ENCODE data around the gene JPH4. TPM values are rescaled to one million over a fixed set of nuclear protein-coding genes. Genes with fewer than 3 reads are reported as not detected.

The JPH4 gene
- total and polyA plus RNA-seq, 2 experiments from 2014 or later = not detected

DNA sequence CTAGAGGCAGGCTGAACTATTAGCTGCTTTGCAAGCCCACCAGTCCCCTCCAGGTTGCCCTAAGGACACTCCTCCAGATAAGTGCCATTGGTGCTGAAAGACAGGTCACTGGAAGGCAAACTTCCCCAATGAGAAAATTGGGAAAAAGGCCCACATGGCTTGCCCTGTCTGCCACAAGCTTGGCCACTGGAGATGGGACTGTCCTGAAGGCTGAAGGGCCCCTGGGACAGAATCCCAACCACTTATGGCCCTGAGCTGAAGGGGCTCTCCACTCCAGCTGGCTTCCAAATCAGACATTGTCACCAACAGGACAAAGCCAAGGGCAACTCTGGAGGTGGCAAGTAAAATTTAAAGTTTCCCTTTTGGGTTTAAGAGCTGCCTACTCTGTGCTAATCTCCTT, 45.4 kb upstream of the JPH4 start:
- Histone ChIP-seq H3K27me3 (replicated peaks; ENCODE audit: insufficient read depth) (no peaks in the 10 kb centered on the region), H3K4me3 (no peak overlapping the region), H2AFZ (no peak overlapping the region), H3K9ac (no peak overlapping the region), H3K9me3 (ENCODE audit: low read depth) (no peaks in the 10 kb centered on the region), H3K4me2 (ENCODE audit: unreplicated experiment) (no peak overlapping the region), H3K79me2 (ENCODE audit: insufficient read depth) (no peaks in the 10 kb centered on the region), H3K36me3 (ENCODE audit: low read depth) (no peaks in the 10 kb centered on the region), H3K4me1 (ENCODE audit: insufficient read depth) (no peaks in the 10 kb centered on the region), H3F3A (ENCODE audit: insufficient read depth) (no peaks in the 10 kb centered on the region), H3K27ac (no peak overlapping the region), H3K9me2 (ENCODE audit: insufficient read depth) (no peaks in the 10 kb centered on the region), H4K20me1 (ENCODE audit: insufficient read depth) (no peaks in the 10 kb centered on the region)
- in situ Hi-C loops (cut with MboI) = no loop called here
- DNase-seq = no peak
- TF ChIP-seq EZH2 (IDR thresholded peaks at IDR 0.05; ENCODE audit: insufficient read depth, poor library complexity, severe bottlenecking) = no peak
- TF ChIP-seq EZH2phosphoT487 (IDR thresholded peaks at IDR 0.05; ENCODE audit: insufficient read depth, low read depth) = no peak

DNA sequence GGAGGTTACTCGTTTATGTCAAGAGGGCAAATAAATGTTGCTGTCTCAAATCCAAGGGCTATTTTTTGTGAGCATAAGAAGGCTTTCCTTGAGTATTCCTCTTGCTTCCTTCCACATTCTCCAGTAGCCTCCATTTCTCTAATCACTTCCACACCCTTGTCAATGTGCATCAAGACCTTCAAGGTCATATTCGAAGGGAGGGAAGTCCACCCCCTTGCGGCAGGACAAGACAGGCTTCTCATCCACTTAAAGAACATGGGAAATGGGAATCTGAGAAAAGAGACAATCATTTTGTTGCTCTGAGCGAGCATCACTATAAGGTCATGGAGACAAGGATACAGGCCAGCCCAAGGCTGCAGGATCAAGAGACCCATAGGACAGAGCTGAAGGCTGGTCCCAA, 44.4 kb upstream of the JPH4 start:
- H3K79me2 ChIP-seq (ENCODE audit: insufficient read depth) = no peaks in the 10 kb centered on the region
- no peaks in the 10 kb centered on the region for H3K4me1 ChIP-seq (ENCODE audit: insufficient read depth)
- H3K4me2 ChIP-seq (ENCODE audit: unreplicated experiment) = no peak overlapping the region
- no peaks in the 10 kb centered on the region; the same call in 1 of the 2 replicates for H3K27me3 ChIP-seq (replicated peaks; ENCODE audit: insufficient read depth)
- in situ Hi-C loops (cut with MboI) = no loop called here
- H3K4me3 ChIP-seq = no peak overlapping the region
- no peak for DNase-seq
- no peak overlapping the region for H2AFZ ChIP-seq
- H4K20me1 ChIP-seq (ENCODE audit: insufficient read depth) = no peaks in the 10 kb centered on the region
- 24 to 28% methylated on average over 4 of the region's 4 CpGs for WGBS, 2 experiments (ENCODE audit: low coverage in 1 of 2, low lambda C conversion rate in 2 of 2, missing lambda C conversion rate in 2 of 2)
- no peaks in the 10 kb centered on the region for H3F3A ChIP-seq (ENCODE audit: insufficient read depth)
- H3K9ac ChIP-seq = no peak overlapping the region
- H3K9me2 ChIP-seq (ENCODE audit: insufficient read depth) = no peaks in the 10 kb centered on the region
- H3K36me3 ChIP-seq (ENCODE audit: low read depth) = no peaks in the 10 kb centered on the region
- H3K9me3 ChIP-seq (ENCODE audit: low read depth) = no peaks in the 10 kb centered on the region
- H3K27ac ChIP-seq = no peak overlapping the region
- TF ChIP-seq EZH2phosphoT487 (IDR thresholded peaks at IDR 0.05; ENCODE audit: insufficient read depth, low read depth) (no peak), EZH2 (IDR thresholded peaks at IDR 0.05; ENCODE audit: insufficient read depth, poor library complexity, severe bottlenecking) (no peak)

DNA sequence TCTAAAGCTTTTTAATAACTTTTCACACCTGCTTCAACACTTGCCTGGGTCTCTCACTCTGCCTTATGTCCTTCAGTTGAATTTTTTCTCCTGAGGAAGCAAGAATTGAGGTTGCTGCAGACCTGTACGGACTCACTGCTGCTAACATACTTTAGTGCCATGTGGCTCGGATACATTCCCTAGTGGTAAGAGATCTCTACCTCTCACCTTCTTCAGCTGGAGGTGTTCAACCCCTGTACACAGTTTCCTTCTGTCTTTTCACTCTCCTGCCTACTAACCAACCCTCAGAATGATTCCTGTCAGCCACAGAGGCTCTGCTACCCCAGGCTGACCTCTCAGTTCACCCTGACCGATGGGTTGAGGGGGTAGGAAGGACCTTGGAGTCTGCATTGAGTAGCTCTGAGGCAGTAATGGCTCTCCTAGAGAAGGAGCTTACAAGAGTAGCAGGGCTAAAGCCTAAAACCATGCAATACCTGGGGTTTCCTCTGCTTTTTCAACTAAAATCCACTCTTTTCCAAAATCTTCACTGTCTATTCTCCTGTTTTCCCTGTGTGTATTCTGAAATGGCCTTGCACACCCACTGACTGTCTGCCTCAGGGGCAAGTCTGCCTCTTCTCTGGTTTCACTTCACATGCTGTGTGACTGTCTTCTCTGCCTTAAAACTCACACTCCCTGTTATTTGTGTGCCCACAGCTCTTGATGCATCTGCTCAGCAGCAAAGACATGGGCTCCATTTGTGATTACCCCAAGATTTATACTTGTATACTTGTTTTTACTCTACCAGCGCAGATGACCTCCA, 43.5 kb upstream of the JPH4 start:
- H3K9me3 ChIP-seq (ENCODE audit: low read depth) = no peaks in the 10 kb centered on the region
- in situ Hi-C loops (cut with MboI) = no loop called here
- H3K27ac ChIP-seq = no peak overlapping the region
- H3K9ac ChIP-seq = no peak overlapping the region
- no peaks in the 10 kb centered on the region for H3F3A ChIP-seq (ENCODE audit: insufficient read depth)
- H3K9me2 ChIP-seq (ENCODE audit: insufficient read depth) = no peaks in the 10 kb centered on the region
- H3K4me1 ChIP-seq (ENCODE audit: insufficient read depth) = no peaks in the 10 kb centered on the region
- H3K36me3 ChIP-seq (ENCODE audit: low read depth) = no peaks in the 10 kb centered on the region
- no peaks in the 10 kb centered on the region; the same call in 1 of the 2 replicates for H3K27me3 ChIP-seq (replicated peaks; ENCODE audit: insufficient read depth)
- no peak overlapping the region for H2AFZ ChIP-seq
- no peaks in the 10 kb centered on the region for H3K79me2 ChIP-seq (ENCODE audit: insufficient read depth)
- H3K4me2 ChIP-seq (ENCODE audit: unreplicated experiment) = no peak overlapping the region
- no peak for TF ChIP-seq EZH2 (IDR thresholded peaks at IDR 0.05; ENCODE audit: insufficient read depth, poor library complexity, severe bottlenecking)
- no peak for TF ChIP-seq EZH2phosphoT487 (IDR thresholded peaks at IDR 0.05; ENCODE audit: insufficient read depth, low read depth)
- DNase-seq = no peak
- H3K4me3 ChIP-seq = no peak overlapping the region
- WGBS, 2 experiments (ENCODE audit: low coverage in 1 of 2, low lambda C conversion rate in 2 of 2, missing lambda C conversion rate in 2 of 2) = 16 to 31% methylated on average over 4 of the region's 4 CpGs
- H4K20me1 ChIP-seq (ENCODE audit: insufficient read depth) = no peaks in the 10 kb centered on the region

DNA sequence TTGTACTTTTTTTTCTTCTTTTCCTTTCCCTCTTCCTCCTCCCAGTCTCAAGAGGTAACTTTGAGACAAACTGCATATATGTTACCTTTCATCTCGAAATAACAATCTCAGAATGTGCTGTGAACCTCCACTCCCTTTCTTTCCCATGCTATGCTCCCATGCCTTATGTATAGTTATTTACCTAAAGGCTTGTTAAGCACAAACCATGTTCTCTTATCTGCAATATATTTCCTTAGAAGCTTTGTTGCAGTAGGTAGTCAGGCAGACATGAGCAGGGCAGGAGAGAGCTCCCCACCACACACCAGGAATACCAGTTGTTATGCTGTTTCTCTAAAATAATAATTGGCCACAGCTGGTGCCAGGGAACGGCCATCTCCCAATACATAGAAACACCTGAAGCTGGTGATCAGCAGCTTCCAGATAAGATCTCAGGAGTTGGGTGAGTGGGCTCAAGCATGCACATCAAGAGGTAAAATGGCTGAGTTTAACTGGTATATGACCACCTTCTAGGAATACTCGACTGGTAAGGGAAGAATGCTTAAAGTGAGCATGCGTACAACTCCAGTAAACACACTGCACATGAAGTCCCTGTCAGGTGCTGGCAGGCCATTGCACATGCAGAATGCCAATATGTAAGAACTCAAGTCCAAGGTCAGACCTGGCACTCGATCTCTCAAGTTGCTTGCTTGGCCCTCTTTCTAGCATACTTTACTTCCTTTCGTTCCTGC, 42.8 kb upstream of the JPH4 start:
- Histone ChIP-seq H3K36me3 (ENCODE audit: low read depth) (no peaks in the 10 kb centered on the region), H3K4me2 (ENCODE audit: unreplicated experiment) (no peak overlapping the region), H3K79me2 (ENCODE audit: insufficient read depth) (no peaks in the 10 kb centered on the region), H3K27me3 (replicated peaks; ENCODE audit: insufficient read depth) (no peaks in the 10 kb centered on the region; the same call in 1 of the 2 replicates), H3K4me3 (no peak overlapping the region), H3K9ac (no peak overlapping the region), H3K4me1 (ENCODE audit: insufficient read depth) (no peaks in the 10 kb centered on the region), H2AFZ (no peak overlapping the region), H4K20me1 (ENCODE audit: insufficient read depth) (no peaks in the 10 kb centered on the region), H3K9me2 (ENCODE audit: insufficient read depth) (no peaks in the 10 kb centered on the region), H3K9me3 (ENCODE audit: low read depth) (no peaks in the 10 kb centered on the region), H3K27ac (no peak overlapping the region), H3F3A (ENCODE audit: insufficient read depth) (no peaks in the 10 kb centered on the region)
- DNase-seq = no peak
- in situ Hi-C loops (cut with MboI) = no loop called here
- TF ChIP-seq EZH2phosphoT487 (IDR thresholded peaks at IDR 0.05; ENCODE audit: insufficient read depth, low read depth) = no peak
- TF ChIP-seq EZH2 (IDR thresholded peaks at IDR 0.05; ENCODE audit: insufficient read depth, poor library complexity, severe bottlenecking) = no peak
- WGBS, 2 experiments (ENCODE audit: low coverage in 1 of 2, low lambda C conversion rate in 2 of 2, missing lambda C conversion rate in 2 of 2) = 13 to 20% methylated on average over 6 of the region's 6 CpGs
